Hepatocyte (in vitro differentiated cells): ENCODE data around the gene RNLS.

Source experiments
- EZH2 ChIP-seq: fragments of 200-600 bp; sonication (generic); IDR thresholded peaks from 2 replicates; pipeline ENCODE4 v1.6.1; 2016; ENCODE audit warnings: antibody characterized with exemption, mild to moderate bottlenecking, borderline replicate concordance
- EZH2phosphoT487 ChIP-seq: fragments of 200-600 bp; sonication (generic); IDR thresholded peaks from one replicate; pipeline ENCODE4 v1.6.1; 2018; ENCODE audit warnings: antibody characterized with exemption, mild to moderate bottlenecking, low read depth, moderate library complexity; ENCODE audit not compliant: unreplicated experiment, severe bottlenecking
- TF ChIP-seq, protein P1 (sequence below): fragments of 200-600 bp; sonication (generic); IDR thresholded peaks from 2 replicates; pipeline ENCODE4 v1.5.1; 2016; ENCODE audit warnings: antibody characterized with exemption, mild to moderate bottlenecking; ENCODE audit not compliant: poor library complexity

DNA sequence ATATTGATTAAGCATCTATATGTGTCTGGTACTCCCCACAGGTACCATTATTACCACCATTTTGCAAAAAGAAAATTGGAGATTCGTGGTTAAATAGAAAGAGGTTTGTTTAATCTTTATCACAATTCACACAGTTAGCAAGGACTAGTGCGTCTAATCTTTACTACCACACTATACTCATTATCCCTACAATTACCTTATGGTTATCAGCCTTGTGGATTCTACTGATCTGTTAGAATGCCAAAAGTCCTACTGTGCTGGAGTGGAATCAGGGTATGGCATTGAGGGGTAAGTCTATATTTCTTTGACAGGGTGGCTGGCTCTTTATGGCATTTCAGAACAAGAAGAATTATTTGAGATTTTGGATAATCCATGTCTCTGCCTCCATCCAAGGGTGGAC, 156.1 kb downstream of the RNLS start:
- TF ChIP-seq, protein P1, sequence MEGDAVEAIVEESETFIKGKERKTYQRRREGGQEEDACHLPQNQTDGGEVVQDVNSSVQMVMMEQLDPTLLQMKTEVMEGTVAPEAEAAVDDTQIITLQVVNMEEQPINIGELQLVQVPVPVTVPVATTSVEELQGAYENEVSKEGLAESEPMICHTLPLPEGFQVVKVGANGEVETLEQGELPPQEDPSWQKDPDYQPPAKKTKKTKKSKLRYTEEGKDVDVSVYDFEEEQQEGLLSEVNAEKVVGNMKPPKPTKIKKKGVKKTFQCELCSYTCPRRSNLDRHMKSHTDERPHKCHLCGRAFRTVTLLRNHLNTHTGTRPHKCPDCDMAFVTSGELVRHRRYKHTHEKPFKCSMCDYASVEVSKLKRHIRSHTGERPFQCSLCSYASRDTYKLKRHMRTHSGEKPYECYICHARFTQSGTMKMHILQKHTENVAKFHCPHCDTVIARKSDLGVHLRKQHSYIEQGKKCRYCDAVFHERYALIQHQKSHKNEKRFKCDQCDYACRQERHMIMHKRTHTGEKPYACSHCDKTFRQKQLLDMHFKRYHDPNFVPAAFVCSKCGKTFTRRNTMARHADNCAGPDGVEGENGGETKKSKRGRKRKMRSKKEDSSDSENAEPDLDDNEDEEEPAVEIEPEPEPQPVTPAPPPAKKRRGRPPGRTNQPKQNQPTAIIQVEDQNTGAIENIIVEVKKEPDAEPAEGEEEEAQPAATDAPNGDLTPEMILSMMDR = no peak
- no peak for TF ChIP-seq EZH2phosphoT487
- no peak for TF ChIP-seq EZH2
